H1 (cell line): Measurements from ENCODE around the gene MCM9. TPM values are rescaled to one million over a fixed set of nuclear protein-coding genes. Genes with fewer than 3 reads are reported as not detected.

Experiments used
- CTCF ChIA-PET: fragments of 300-600 bp; sonication (Branson Sonifier 250); formaldehyde crosslinking; loops from one replicate; lab custom pipeline; 2021; ENCODE audit not compliant: partially characterized antibody; lab: Charles Lee
- POLR2A ChIA-PET: fragments of 300-600 bp; sonication (Branson Sonifier 250); formaldehyde crosslinking; loops from one replicate; lab custom pipeline; 2021; ENCODE audit warnings: inconsistent platforms; ENCODE audit not compliant: partially characterized antibody; lab: Charles Lee
- DNase-seq, 2 experiments: peaks; one replicate each; pipeline versions ENCODE4 v3.0.0 to v3.0.0-alpha.2; 2010 to 2022; ENCODE audit warnings: low spot score in 2 of 2, low read depth in 1 of 2, mixed read lengths in 1 of 2
- FAIRE-seq: peaks from 2 replicates; lab custom pipeline; 2011; peaks lifted over from hg19 to GRCh38; lab: Jason Lieb, UNC
- H2AFZ ChIP-seq: 2 replicates; pipeline ENCODE4 v1.8.1; 2012; ENCODE audit warnings: low read length, inconsistent platforms
- H2AK5ac ChIP-seq: 2 replicates; pipeline ENCODE4 v1.6.1; 2013; ENCODE audit warnings: low read depth, low read length
- H2BK120ac ChIP-seq: replicated peaks from 2 replicates; pipeline ENCODE3; 2013; ENCODE audit warnings: low read depth, low read length, inconsistent platforms
- H2BK12ac ChIP-seq: 2 replicates; pipeline ENCODE4 v1.6.1; 2013; ENCODE audit warnings: low read depth, low read length
- H2BK15ac ChIP-seq: 2 replicates; pipeline ENCODE4 v1.6.1; 2013; ENCODE audit warnings: low read length
- H2BK20ac ChIP-seq: 2 replicates; pipeline ENCODE4 v1.6.1; 2013; ENCODE audit warnings: low read length
- H2BK5ac ChIP-seq: 2 replicates; pipeline ENCODE4 v1.6.1; 2013; ENCODE audit warnings: low read depth, low read length
- H3K14ac ChIP-seq: 2 replicates; pipeline ENCODE4 v1.6.1; 2013; ENCODE audit warnings: inconsistent platforms; ENCODE audit not compliant: insufficient read length
- H3K18ac ChIP-seq: 2 replicates; pipeline ENCODE4 v1.6.1; 2013; ENCODE audit warnings: low read length; ENCODE audit errors: extremely low read depth
- H3K23ac ChIP-seq: 2 replicates; pipeline ENCODE4 v1.6.1; 2013; ENCODE audit warnings: inconsistent platforms; ENCODE audit not compliant: insufficient read length
- H3K23me2 ChIP-seq: 2 replicates; pipeline ENCODE4 v1.6.1; 2013; ENCODE audit warnings: low read depth, low read length
- H3K27ac ChIP-seq: 2 replicates; pipeline ENCODE4 v1.6.1; 2011; ENCODE audit warnings: low read depth, low read length, inconsistent platforms
- H3K27me3 ChIP-seq, 4 experiments: replicated peaks in 1 of 4; 1 replicate in 1 of 4; 2 replicates in 3 of 4; pipeline versions ENCODE4 v1.6.1 to v1.8.1; 2011 to 2013; ENCODE audit warnings: low read length in 3 of 4, mild to moderate bottlenecking in 3 of 4, inconsistent platforms in 2 of 4, mixed read lengths in 2 of 4, moderate library complexity in 1 of 4; ENCODE audit not compliant: control insufficient read depth in 3 of 4, insufficient read depth in 3 of 4; ENCODE audit errors: extremely low read depth in 1 of 4
- H3K36me3 ChIP-seq, 4 experiments: 2 replicates each; pipeline versions ENCODE4 v1.6.1 to v1.8.1; 2011 to 2013; ENCODE audit warnings: mild to moderate bottlenecking in 4 of 4, low read length in 3 of 4, moderate library complexity in 2 of 4, control low read depth in 1 of 4, inconsistent platforms in 1 of 4; ENCODE audit not compliant: insufficient read depth in 4 of 4, control insufficient read depth in 2 of 4
- H3K4ac ChIP-seq: replicated peaks from 2 replicates; pipeline ENCODE3; 2013; ENCODE audit warnings: low read length, low read depth, mixed read lengths, inconsistent platforms; ENCODE audit not compliant: insufficient read length
- H3K4me1 ChIP-seq, 4 experiments: replicated peaks in 1 of 4; 1 replicate in 1 of 4; 2 replicates in 3 of 4; pipeline versions ENCODE4 v1.6.1 to v1.8.1; 2011 to 2013; ENCODE audit warnings: low read length in 3 of 4, inconsistent platforms in 2 of 4, mixed read lengths in 1 of 4; ENCODE audit not compliant: insufficient read depth in 4 of 4, control insufficient read depth in 3 of 4
- H3K4me2 ChIP-seq, 2 experiments: 2 replicates each; pipeline versions ENCODE4 v1.6.1 to v1.8.1; 2011 to 2013; ENCODE audit warnings: low read depth in 2 of 2, low read length in 2 of 2, control low read depth in 1 of 2, inconsistent platforms in 1 of 2, mild to moderate bottlenecking in 1 of 2; ENCODE audit not compliant: insufficient read depth in 1 of 2
- H3K4me3 ChIP-seq, 4 experiments: fragments of 200-600, 300-600 bp in 1 of 4; sonication (generic), shearing (Covaris generic), sonication (Bioruptor Twin) in 1 of 4; 2 replicates each; pipeline versions ENCODE4 v1.5.1 to v1.8.1; 2011 to 2016; ENCODE audit warnings: low read length in 4 of 4, low read depth in 3 of 4, control low read depth in 2 of 4, inconsistent platforms in 2 of 4, mild to moderate bottlenecking in 2 of 4, mixed read lengths in 1 of 4, moderate library complexity in 1 of 4; ENCODE audit not compliant: insufficient read depth in 2 of 4; ENCODE audit errors: extremely low read depth in 1 of 4
- H3K56ac ChIP-seq: replicated peaks from 2 replicates; pipeline ENCODE3; 2013; ENCODE audit warnings: low read depth, mild to moderate bottlenecking, mixed read lengths, low read length, inconsistent platforms; ENCODE audit not compliant: insufficient read length
- H3K79me1 ChIP-seq: 2 replicates; pipeline ENCODE4 v1.6.1; 2013; ENCODE audit warnings: low read depth, low read length, control low read depth
- H3K79me2 ChIP-seq, 2 experiments: 2 replicates each; pipeline versions ENCODE4 v1.6.1 to v1.8.1; 2012 to 2013; ENCODE audit warnings: low read length in 2 of 2, mild to moderate bottlenecking in 2 of 2, inconsistent platforms in 1 of 2; ENCODE audit not compliant: insufficient read depth in 2 of 2, control insufficient read depth in 1 of 2
- H3K9ac ChIP-seq, 4 experiments: replicated peaks in 1 of 4; 1 replicate in 1 of 4; 2 replicates in 3 of 4; pipeline versions ENCODE4 v1.6.1 to v1.8.1; 2011 to 2013; ENCODE audit warnings: low read depth in 3 of 4, low read length in 3 of 4, control low read depth in 2 of 4, mild to moderate bottlenecking in 2 of 4, moderate library complexity in 2 of 4, inconsistent platforms in 1 of 4; ENCODE audit errors: extremely low read depth in 1 of 4
- H3K9me3 ChIP-seq, 2 experiments: 2 replicates each; pipeline versions ENCODE4 v1.6.1 to v1.8.1; 2012 to 2013; ENCODE audit warnings: mild to moderate bottlenecking in 2 of 2, moderate library complexity in 2 of 2, control low read depth in 1 of 2, inconsistent platforms in 1 of 2, low read depth in 1 of 2, low read length in 1 of 2, mixed read lengths in 1 of 2; ENCODE audit not compliant: insufficient read depth in 2 of 2
- H4K20me1 ChIP-seq, 2 experiments: replicated peaks in 1 of 2; 2 replicates each; pipeline versions ENCODE3 to v1.8.1; 2011 to 2013; ENCODE audit warnings: inconsistent platforms in 2 of 2, low read length in 2 of 2, mild to moderate bottlenecking in 1 of 2; ENCODE audit not compliant: insufficient read depth in 2 of 2, control insufficient read depth in 1 of 2
- H4K5ac ChIP-seq: 2 replicates; pipeline ENCODE4 v1.6.1; 2013; ENCODE audit warnings: low read length, low read depth, mixed read lengths, inconsistent platforms; ENCODE audit not compliant: insufficient read length
- H4K8ac ChIP-seq: 2 replicates; pipeline ENCODE4 v1.8.0; 2013; ENCODE audit warnings: mild to moderate bottlenecking, moderate library complexity, low read length, inconsistent platforms; ENCODE audit not compliant: insufficient read depth; ENCODE audit errors: extremely low read depth
- H4K91ac ChIP-seq: replicated peaks from 2 replicates; pipeline ENCODE3; 2013; ENCODE audit warnings: low read length, mixed read lengths, inconsistent platforms; ENCODE audit not compliant: insufficient read length
- NANOG ChIP-seq: IDR thresholded peaks from 2 replicates; pipeline ENCODE4 v1.6.1; 2011; ENCODE audit warnings: low read length, low read depth, mild to moderate bottlenecking, inconsistent platforms; ENCODE audit not compliant: insufficient read depth, poor library complexity, severe bottlenecking
- PHF8 ChIP-seq: fragments of 200-600 bp; sonication (generic); conservative IDR thresholded peaks from 2 replicates; pipeline ENCODE4 v1.7.1; 2012; ENCODE audit warnings: low read depth, mild to moderate bottlenecking, inconsistent platforms, low read length, moderate library complexity
- RBBP5 ChIP-seq: IDR thresholded peaks from 2 replicates; pipeline ENCODE4 v1.7.1; 2012; ENCODE audit warnings: low read depth, mild to moderate bottlenecking, inconsistent platforms, low read length, moderate library complexity, borderline replicate concordance
- SP2 ChIP-seq: IDR thresholded peaks from 2 replicates; pipeline ENCODE4 v1.6.1; 2012; ENCODE audit warnings: mild to moderate bottlenecking, low read length, inconsistent platforms
- TBP ChIP-seq: IDR thresholded peaks from 2 replicates; pipeline ENCODE4 v1.6.1; 2011; ENCODE audit warnings: low read depth, low read length, improper control_type of control experiment
- WGBS, 2 experiments: shearing (Covaris generic) in 1 of 2; methylation state at CpG; one replicate each; pipeline versions ENCODE4 v1.1.6 to v1.1.7; 2013 to 2015; ENCODE audit warnings: low lambda C conversion rate in 2 of 2, mixed read lengths in 2 of 2, inconsistent platforms in 1 of 2, low coverage in 1 of 2, missing lambda C conversion rate in 1 of 2; ENCODE audit not compliant: insufficient replicate concordance in 2 of 2, insufficient coverage in 1 of 2, insufficient read length in 1 of 2; ENCODE audit errors: extremely low coverage in 1 of 2, missing lambda C conversion rate in 1 of 2; 5-methylcytosine and 5-hydroxymethylcytosine counted together
- polyA plus RNA-seq, 7 experiments: library from polyadenylated mRNA; depleted of rRNA in 3 of 7; stranded (reverse) in 5 of 7; unstranded in 2 of 7; fragments of >200 nt in 5 of 7; fragments of 200-250 nt in 2 of 7; gene quantifications; 1 replicate in 5 of 7; 2 replicates in 1 of 7; 4 replicates in 1 of 7; pipeline versions ENCODE4 v1.2.1 to v1.2.3, GENCODE V29; 2011 to 2013; ENCODE audit warnings: missing spikeins in 2 of 7, mixed read lengths in 2 of 7
- total RNA-seq: library from RNA; stranded (reverse); fragmentation: NEBNext Ultra II Directional; extraction: Animal tissue kit (Norgen Biotek cat#: 25700); gene quantifications from 2 replicates; pipeline ENCODE4 v1.2.1, GENCODE V29; 2021
- TF ChIP-seq, protein P1 (sequence below): IDR thresholded peaks from 2 replicates; pipeline ENCODE4 v1.6.1; 2012; ENCODE audit warnings: low read length, inconsistent platforms
- TF ChIP-seq, protein P2 (sequence below): IDR thresholded peaks from 2 replicates; pipeline ENCODE4 v1.6.1; 2011; ENCODE audit warnings: low read length, improper control_type of control experiment

Gene MCM9
- total and polyA plus RNA-seq, 2 of the 8 experiments (the other 6 are each of a cell fraction or from before 2014, with no cell fraction given): 3.7 to 11.4 TPM

DNA sequence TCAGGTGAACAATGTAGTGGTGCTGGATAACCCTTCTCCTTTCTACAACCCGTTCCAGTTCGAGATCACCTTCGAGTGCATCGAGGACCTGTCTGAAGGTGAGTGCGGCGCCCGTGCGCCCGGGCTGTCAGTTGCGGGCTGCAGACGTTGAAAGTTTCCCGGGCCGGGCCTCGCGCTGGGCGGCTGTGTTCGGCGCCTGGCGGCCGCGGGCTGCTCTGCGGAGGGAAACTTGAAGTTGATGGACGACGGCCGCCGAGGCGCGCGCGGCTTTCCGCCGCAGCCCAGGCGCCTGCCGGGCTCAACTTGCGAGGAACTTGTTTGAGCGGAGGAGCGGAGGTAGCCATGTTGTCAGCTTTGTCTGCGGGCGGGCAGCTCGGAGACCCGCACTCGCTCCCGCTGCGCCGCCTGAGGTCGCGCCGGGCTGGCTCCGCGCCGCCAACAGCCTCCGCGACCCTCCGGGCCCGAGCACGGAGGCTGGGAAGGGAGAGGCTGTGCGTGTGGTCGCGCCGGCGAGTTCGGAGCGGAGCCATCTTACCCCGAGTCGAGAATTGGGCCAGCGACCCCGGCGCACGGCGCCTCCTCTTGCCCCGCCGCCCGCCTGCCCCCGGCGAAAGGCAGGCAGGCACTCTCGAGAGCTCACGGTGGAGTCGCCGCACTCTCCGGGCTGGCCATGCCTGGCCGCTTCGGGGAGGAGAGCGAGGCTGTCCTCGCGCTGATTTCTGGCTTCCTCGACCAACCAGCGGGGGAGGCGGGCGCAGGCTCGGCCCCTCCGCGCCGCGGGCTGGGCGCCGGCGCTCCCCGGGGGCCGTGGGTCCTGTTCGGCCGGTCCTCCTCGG lies 40.3 kb downstream of the MCM9 start:
- Histone ChIP-seq H3K9me3 (no peaks in the 10 kb centered on the region), H2AFZ (no peak overlapping the region), H3K56ac (peak overlapping the region; percentile 52), H3K4me1 (peaks cover 2 to 13% (median 4%) of the 10 kb centered on the region in 4 experiments; a peak in 6 of 7 replicates), H4K8ac (peak overlapping the region; percentile 97; the same call in 1 of the 2 replicates), H2BK20ac (no peak overlapping the region), H3K23me2 (0 out of 2 replicates have a peak, but pooled peaks cover 3% of the 10 kb centered on the region), H2AK5ac (no peak overlapping the region), H4K91ac (peak overlapping the region; percentile 51), H4K5ac (peak overlapping the region; percentile 84), H2BK15ac (no peak overlapping the region), H3K4ac (no peak overlapping the region), H3K4me2 (peak overlapping the region; percentile 64 to 68), H2BK120ac (no peak overlapping the region), H4K20me1 (peaks cover 0 to 7% of the 10 kb centered on the region in 2 experiments), H3K27me3 (no peaks in the 10 kb centered on the region), H3K79me2 (peaks cover 9 to 64% of the 10 kb centered on the region in 2 experiments), H3K36me3 (peaks cover 0 to 11% (median 0%) of the 10 kb centered on the region in 4 experiments; a peak in 3 of 8 replicates), H3K9ac (peak overlapping the region; percentile 90 to 94 (median 92)), H3K27ac (peak overlapping the region; percentile 87), H2BK12ac (no peak overlapping the region; the same call in 1 of the 2 replicates), H3K18ac (peak overlapping the region; percentile 84; the same call in 1 of the 2 replicates), H3K14ac (no peak overlapping the region), H3K23ac (no peak overlapping the region), H3K4me3 (peak overlapping the region; percentile 87 to 97 (median 92)), H2BK5ac (peak overlapping the region; percentile 63), H3K79me1 (peaks cover 6% of the 10 kb centered on the region; the same call in 1 of the 2 replicates)
- ChIA-PET CTCF (interaction anchor here (0.6 to 1.6 kb wide), 5 partner anchors 20 to 1226 kb away, joined by 3 to 5 read pairs (median 3); partner anchors contain the start of gene MCM9), POLR2A (interaction anchor here (0.5 to 3.1 kb wide), 10 partner anchors 11 to 290 kb away, joined by 3 to 19 read pairs (median 4); partner anchors contain the start of gene MCM9)
- DNase-seq (peak in 1 of 2 experiments; percentile 74), FAIRE-seq (no peak)
- WGBS, 2 experiments: 1% methylated on average over 52 of the region's 102 CpGs; no CpG with 5 or more reads in 1 of the 2 experiments
- TF ChIP-seq TBP: 0 out of 2 replicates have a peak, but pooled peaks have one; percentile 16
- peak; percentile 28 for TF ChIP-seq PHF8
- TF ChIP-seq RBBP5: peak; percentile 55; the same call in 1 of the 2 replicates
- TF ChIP-seq, protein P1, sequence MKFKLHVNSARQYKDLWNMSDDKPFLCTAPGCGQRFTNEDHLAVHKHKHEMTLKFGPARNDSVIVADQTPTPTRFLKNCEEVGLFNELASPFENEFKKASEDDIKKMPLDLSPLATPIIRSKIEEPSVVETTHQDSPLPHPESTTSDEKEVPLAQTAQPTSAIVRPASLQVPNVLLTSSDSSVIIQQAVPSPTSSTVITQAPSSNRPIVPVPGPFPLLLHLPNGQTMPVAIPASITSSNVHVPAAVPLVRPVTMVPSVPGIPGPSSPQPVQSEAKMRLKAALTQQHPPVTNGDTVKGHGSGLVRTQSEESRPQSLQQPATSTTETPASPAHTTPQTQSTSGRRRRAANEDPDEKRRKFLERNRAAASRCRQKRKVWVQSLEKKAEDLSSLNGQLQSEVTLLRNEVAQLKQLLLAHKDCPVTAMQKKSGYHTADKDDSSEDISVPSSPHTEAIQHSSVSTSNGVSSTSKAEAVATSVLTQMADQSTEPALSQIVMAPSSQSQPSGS: no peak
- TF ChIP-seq, protein P2, sequence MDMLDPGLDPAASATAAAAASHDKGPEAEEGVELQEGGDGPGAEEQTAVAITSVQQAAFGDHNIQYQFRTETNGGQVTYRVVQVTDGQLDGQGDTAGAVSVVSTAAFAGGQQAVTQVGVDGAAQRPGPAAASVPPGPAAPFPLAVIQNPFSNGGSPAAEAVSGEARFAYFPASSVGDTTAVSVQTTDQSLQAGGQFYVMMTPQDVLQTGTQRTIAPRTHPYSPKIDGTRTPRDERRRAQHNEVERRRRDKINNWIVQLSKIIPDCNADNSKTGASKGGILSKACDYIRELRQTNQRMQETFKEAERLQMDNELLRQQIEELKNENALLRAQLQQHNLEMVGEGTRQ: no peak
- no peak for TF ChIP-seq NANOG
- no peak for TF ChIP-seq SP2
